ENCODE results near the gene PDPR.
"Not testable (repeated sequence)": the region's sequence is repeated elsewhere in the genome, so short reads cannot be mapped to it uniquely, and the experiment has no call there.

DNA sequence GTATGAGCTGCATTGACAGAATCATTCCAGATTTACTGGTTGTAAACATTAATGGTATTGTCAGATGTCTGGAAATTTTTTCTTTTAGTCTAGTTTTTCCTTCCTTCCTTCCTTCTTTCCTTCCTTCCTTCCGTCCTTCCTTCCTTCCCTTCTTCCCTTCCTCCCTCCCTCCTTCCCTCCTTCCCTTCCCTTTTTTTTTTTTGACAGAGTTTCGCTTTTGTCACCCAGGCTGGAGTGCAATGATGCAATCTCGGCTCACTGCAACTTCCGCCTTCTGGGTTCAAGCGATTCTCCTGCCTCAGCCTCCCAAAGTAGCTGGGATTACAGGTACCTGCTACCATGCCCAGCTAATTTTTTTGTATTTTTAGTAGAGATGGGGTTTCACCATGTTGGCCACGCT lies 24.8 kb upstream of the PDPR start:
- TF ChIP-seq POLR2A (IDR thresholded peaks at IDR 0.05); POLR2AphosphoS5 (IDR thresholded peaks at IDR 0.05); EP300 (IDR thresholded peaks at IDR 0.05; ENCODE audit: low read depth): not testable (repeated sequence)
- TF ChIP-seq, protein P1, sequence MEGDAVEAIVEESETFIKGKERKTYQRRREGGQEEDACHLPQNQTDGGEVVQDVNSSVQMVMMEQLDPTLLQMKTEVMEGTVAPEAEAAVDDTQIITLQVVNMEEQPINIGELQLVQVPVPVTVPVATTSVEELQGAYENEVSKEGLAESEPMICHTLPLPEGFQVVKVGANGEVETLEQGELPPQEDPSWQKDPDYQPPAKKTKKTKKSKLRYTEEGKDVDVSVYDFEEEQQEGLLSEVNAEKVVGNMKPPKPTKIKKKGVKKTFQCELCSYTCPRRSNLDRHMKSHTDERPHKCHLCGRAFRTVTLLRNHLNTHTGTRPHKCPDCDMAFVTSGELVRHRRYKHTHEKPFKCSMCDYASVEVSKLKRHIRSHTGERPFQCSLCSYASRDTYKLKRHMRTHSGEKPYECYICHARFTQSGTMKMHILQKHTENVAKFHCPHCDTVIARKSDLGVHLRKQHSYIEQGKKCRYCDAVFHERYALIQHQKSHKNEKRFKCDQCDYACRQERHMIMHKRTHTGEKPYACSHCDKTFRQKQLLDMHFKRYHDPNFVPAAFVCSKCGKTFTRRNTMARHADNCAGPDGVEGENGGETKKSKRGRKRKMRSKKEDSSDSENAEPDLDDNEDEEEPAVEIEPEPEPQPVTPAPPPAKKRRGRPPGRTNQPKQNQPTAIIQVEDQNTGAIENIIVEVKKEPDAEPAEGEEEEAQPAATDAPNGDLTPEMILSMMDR (IDR thresholded peaks at IDR 0.05), result not testable (repeated sequence)
